ENCODE measurements around the gene ZNF407. TPM values are rescaled to one million over a fixed set of nuclear protein-coding genes. Genes with fewer than 3 reads are reported as not detected.

ZNF407 gene
- total and polyA plus RNA-seq, 4 donors, result 1.9 to 16.5 (median 6.6) TPM

- no peak overlapping the region for H3K27ac ChIP-seq (ENCODE audit: low read depth in 1 of 2, low read length in 2 of 2)
- no peaks in the 10 kb centered on the region for H3K36me3 ChIP-seq (ENCODE audit: control insufficient read depth in 4 of 4, insufficient read depth in 3 of 4, low read depth in 1 of 4, low read length in 3 of 4)
- H3K4me1 ChIP-seq (ENCODE audit: control insufficient read depth in 4 of 4, insufficient read depth in 4 of 4, low read length in 3 of 4), result no peaks in the 10 kb centered on the region
- H3K27me3 ChIP-seq (ENCODE audit: control insufficient read depth in 4 of 4, insufficient read depth in 4 of 4, low read length in 3 of 4), result no peaks in the 10 kb centered on the region
- no peak overlapping the region for H3K9ac ChIP-seq (ENCODE audit: low read depth in 1 of 2, low read length in 2 of 2)
- no peak overlapping the region for H3K4me3 ChIP-seq (ENCODE audit: low read depth in 1 of 3, low read length in 3 of 3)
- WGBS, result 88% methylated on average over 3 of the region's 3 CpGs
- no peak for DNase-seq (ENCODE audit: low spot score)
- TF ChIP-seq TAF1 (conservative IDR thresholded peaks at IDR 0.05), result no peak
- TF ChIP-seq RXRA (IDR thresholded peaks at IDR 0.05), result no peak
- TF ChIP-seq NR2F2 (IDR thresholded peaks at IDR 0.05), result no peak
- no peak for TF ChIP-seq FOXA2 (IDR thresholded peaks at IDR 0.05)
- TF ChIP-seq YY1 (IDR thresholded peaks at IDR 0.05), result no peak
- no peak for TF ChIP-seq CTCF (IDR thresholded peaks at IDR 0.05; ENCODE audit: low read depth, low read length, missing input control)
- H3K9me3 ChIP-seq (ENCODE audit: control insufficient read depth in 4 of 4, low read length in 3 of 4), result no peaks in the 10 kb centered on the region
Observed at GRCh38 chr18:75000920-75001319, 403.2 kb downstream of the ZNF407 start.

- Histone ChIP-seq H3K27ac (ENCODE audit: low read depth in 1 of 2, low read length in 2 of 2) (no peak overlapping the region), H3K9ac (ENCODE audit: low read depth in 1 of 2, low read length in 2 of 2) (no peak overlapping the region), H3K4me3 (ENCODE audit: low read depth in 1 of 3, low read length in 3 of 3) (no peak overlapping the region), H3K4me1 (ENCODE audit: control insufficient read depth in 4 of 4, insufficient read depth in 4 of 4, low read length in 3 of 4) (no peaks in the 10 kb centered on the region), H3K27me3 (ENCODE audit: control insufficient read depth in 4 of 4, insufficient read depth in 4 of 4, low read length in 3 of 4) (no peaks in the 10 kb centered on the region), H3K36me3 (ENCODE audit: control insufficient read depth in 4 of 4, insufficient read depth in 3 of 4, low read depth in 1 of 4, low read length in 3 of 4) (no peaks in the 10 kb centered on the region), H3K9me3 (ENCODE audit: control insufficient read depth in 4 of 4, low read length in 3 of 4) (no peaks in the 10 kb centered on the region)
- WGBS, result 88% methylated on average over 2 of the region's 2 CpGs
- no peak for DNase-seq (ENCODE audit: low spot score)
- TF ChIP-seq MAX (IDR thresholded peaks at IDR 0.05), result no peak
- no peak for TF ChIP-seq ATF3 (IDR thresholded peaks at IDR 0.05)
- TF ChIP-seq GABPA (IDR thresholded peaks at IDR 0.05 in 1 of 2, conservative IDR thresholded peaks at IDR 0.05 in 1 of 2), result no peak
- TF ChIP-seq NR2F2 (IDR thresholded peaks at IDR 0.05), result no peak
- no peak for TF ChIP-seq CTCF (IDR thresholded peaks at IDR 0.05; ENCODE audit: low read depth, low read length, missing input control)
- no peak for TF ChIP-seq HNF4G (IDR thresholded peaks at IDR 0.05)
- TF ChIP-seq ZBTB33 (IDR thresholded peaks at IDR 0.05), result no peak
- TF ChIP-seq EGR1 (IDR thresholded peaks at IDR 0.05; ENCODE audit: low read depth in 2 of 2), result no peak
- TF ChIP-seq YY1 (IDR thresholded peaks at IDR 0.05), result no peak
- TF ChIP-seq REST (IDR thresholded peaks at IDR 0.05), result no peak
- no peak for TF ChIP-seq RXRA (IDR thresholded peaks at IDR 0.05)
- TF ChIP-seq RAD21 (IDR thresholded peaks at IDR 0.05), result no peak
- no peak for TF ChIP-seq FOXA2 (IDR thresholded peaks at IDR 0.05)
- no peak for TF ChIP-seq SP1 (IDR thresholded peaks at IDR 0.05)
- TF ChIP-seq FOXA1 (IDR thresholded peaks at IDR 0.05), result no peak
- TF ChIP-seq JUND (IDR thresholded peaks at IDR 0.05), result no peak
Observed at GRCh38 chr18:75003039-75003438, 405.4 kb downstream of the ZNF407 start.
